Left ventricle myocardium inferior (tissue), 1 donor: Measurements from ENCODE around the gene ATF6. TPM values are rescaled to one million over a fixed set of nuclear protein-coding genes. Genes with fewer than 3 reads are reported as not detected.

Source experiments
- DNase-seq: peaks from one replicate; pipeline ENCODE4 v3.0.0-alpha.2; 2020
- H3K27ac ChIP-seq: fragments of 200-600 bp; replicated peaks from 2 replicates; pipeline ENCODE4 v1.8.0; 2021
- H3K27me3 ChIP-seq: fragments of 200-600 bp; 2 replicates; pipeline ENCODE4 v1.8.0; 2021; ENCODE audit warnings: low read depth
- H3K36me3 ChIP-seq: fragments of 200-600 bp; 2 replicates; pipeline ENCODE4 v1.8.0; 2021
- H3K4me1 ChIP-seq: fragments of 200-600 bp; 2 replicates; pipeline ENCODE4 v1.8.0; 2021
- H3K4me3 ChIP-seq: fragments of 200-600 bp; 2 replicates; pipeline ENCODE4 v1.8.0; 2021; ENCODE audit warnings: mild to moderate bottlenecking, moderate library complexity
- H3K9me3 ChIP-seq: fragments of 200-600 bp; replicated peaks from 2 replicates; pipeline ENCODE4 v1.8.0; 2021
- CTCF ChIP-seq: fragments of 200-600 bp; IDR thresholded peaks from 2 replicates; pipeline ENCODE4 v1.8.0; 2021; ENCODE audit warnings: antibody characterized with exemption, mild to moderate bottlenecking, borderline replicate concordance
- intact Hi-C: fragments of 100-400 bp; cut with micrococcal nuclease; formaldehyde crosslinking; loops from one replicate; pipeline ENCODE4 v1.11.0; 2022
- total RNA-seq: library from RNA; stranded (reverse); fragmentation: NEBNext Ultra II Directional; extraction: Animal tissue kit (Norgen Biotek cat#: 25700); gene quantifications from one replicate; pipeline ENCODE4 v1.2.1, GENCODE V29; 2021
- donor health status: DM: no; HTN: yes; CAD: no; lungs with severe emphysema.

ATF6 gene
- total RNA-seq, 1 donor from 2014 or later = 13.0 TPM

- intact Hi-C loops = no loop called here
Measured at GRCh38 chr1:161954050-161954449, 187.9 kb downstream of the ATF6 start.

GRCh38 chr1:161954466-161954865 lies 188.3 kb downstream of the ATF6 start:
- DNase-seq = no peak
- intact Hi-C loops = no loop called here

More at GRCh38 chr1:161954050-161954449, 187.9 kb downstream of the ATF6 start:
- H3K4me1 ChIP-seq = peaks cover 15% of the 10 kb centered on the region
- no peak for TF ChIP-seq CTCF
- H3K4me3 ChIP-seq = no peak overlapping the region
- H3K27ac ChIP-seq = no peak overlapping the region
- no peak for DNase-seq
- peaks cover 8% of the 10 kb centered on the region for H3K36me3 ChIP-seq
- no peaks in the 10 kb centered on the region for H3K9me3 ChIP-seq
- H3K27me3 ChIP-seq = no peaks in the 10 kb centered on the region

GRCh38 chr1:161955606-161956005 lies 189.5 kb downstream of the ATF6 start:
- Histone ChIP-seq H3K4me1 (peaks cover 3% of the 10 kb centered on the region), H3K27me3 (no peaks in the 10 kb centered on the region), H3K4me3 (no peak overlapping the region), H3K36me3 (peaks cover 18% of the 10 kb centered on the region), H3K9me3 (no peaks in the 10 kb centered on the region), H3K27ac (no peak overlapping the region)
- DNase-seq = no peak
- intact Hi-C loops = no loop called here
- no peak for TF ChIP-seq CTCF

More at GRCh38 chr1:161954466-161954865, 188.3 kb downstream of the ATF6 start:
- Histone ChIP-seq H3K4me1 (peaks cover 11% of the 10 kb centered on the region), H3K36me3 (peaks cover 9% of the 10 kb centered on the region), H3K9me3 (no peaks in the 10 kb centered on the region), H3K27me3 (no peaks in the 10 kb centered on the region), H3K27ac (no peak overlapping the region), H3K4me3 (no peak overlapping the region)
- TF ChIP-seq CTCF = no peak

GRCh38 chr1:161956097-161956496 lies 190.0 kb downstream of the ATF6 start:
- Histone ChIP-seq H3K9me3 (no peaks in the 10 kb centered on the region), H3K4me3 (no peak overlapping the region), H3K36me3 (peaks cover 19% of the 10 kb centered on the region), H3K27me3 (no peaks in the 10 kb centered on the region), H3K27ac (no peak overlapping the region), H3K4me1 (peaks cover 3% of the 10 kb centered on the region)
- intact Hi-C loops = no loop called here
- DNase-seq = no peak
- TF ChIP-seq CTCF = no peak

- Histone ChIP-seq H3K4me1 (peaks cover 9% of the 10 kb centered on the region), H3K27me3 (no peaks in the 10 kb centered on the region), H3K36me3 (peaks cover 19% of the 10 kb centered on the region), H3K4me3 (no peak overlapping the region), H3K9me3 (no peaks in the 10 kb centered on the region), H3K27ac (no peak overlapping the region)
- intact Hi-C loops = no loop called here
- no peak for TF ChIP-seq CTCF
- DNase-seq = no peak
Measured at GRCh38 chr1:161956930-161957329, 190.8 kb downstream of the ATF6 start.
